HG03097 (cell line): ENCODE results near the gene TNIK.

ENCODE experiments used
- ATAC-seq: cut with Tn5 transposase; IDR thresholded peaks from one replicate; pipeline ENCODE4 v1.9.1; 2021; ENCODE audit not compliant: unreplicated experiment, low FRiP score

TNIK gene

GRCh38 chr3:171066206-171066605 lies 394.0 kb downstream of the TNIK start:
- ATAC-seq, result no peak

- ATAC-seq, result no peak
Observed at GRCh38 chr3:171065732-171066131, 394.5 kb downstream of the TNIK start.

GRCh38 chr3:171064461-171064860 lies 395.7 kb downstream of the TNIK start:
- ATAC-seq, result no peak

GRCh38 chr3:171061749-171062148 lies 398.5 kb downstream of the TNIK start:
- no peak for ATAC-seq

DNA sequence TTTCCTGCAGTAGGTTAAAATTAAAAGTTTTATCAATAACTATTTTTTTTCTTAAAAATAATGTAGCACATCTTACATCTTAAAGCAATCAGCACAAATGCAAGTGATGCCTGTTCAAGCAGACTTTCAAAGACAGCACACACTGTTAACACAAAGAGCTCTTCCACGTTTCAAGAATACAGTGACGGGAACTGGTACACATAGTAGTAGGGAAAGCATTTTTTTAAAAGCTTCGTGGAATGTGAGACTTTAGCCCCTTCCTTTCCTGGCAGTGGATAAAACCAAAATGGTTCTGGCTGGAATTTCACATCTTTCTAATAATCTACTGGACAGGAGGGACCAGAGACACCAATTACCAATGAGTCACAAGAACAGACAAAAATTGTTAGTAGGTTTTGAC lies 400.2 kb downstream of the TNIK start:
- ATAC-seq, result no peak

GRCh38 chr3:171058873-171059603 lies 401.2 kb downstream of the TNIK start:
- ATAC-seq, result no peak

GRCh38 chr3:171058058-171058457 lies 402.1 kb downstream of the TNIK start:
- ATAC-seq, result no peak

- no peak for ATAC-seq
Observed at GRCh38 chr3:171057072-171057471, 403.1 kb downstream of the TNIK start.

DNA sequence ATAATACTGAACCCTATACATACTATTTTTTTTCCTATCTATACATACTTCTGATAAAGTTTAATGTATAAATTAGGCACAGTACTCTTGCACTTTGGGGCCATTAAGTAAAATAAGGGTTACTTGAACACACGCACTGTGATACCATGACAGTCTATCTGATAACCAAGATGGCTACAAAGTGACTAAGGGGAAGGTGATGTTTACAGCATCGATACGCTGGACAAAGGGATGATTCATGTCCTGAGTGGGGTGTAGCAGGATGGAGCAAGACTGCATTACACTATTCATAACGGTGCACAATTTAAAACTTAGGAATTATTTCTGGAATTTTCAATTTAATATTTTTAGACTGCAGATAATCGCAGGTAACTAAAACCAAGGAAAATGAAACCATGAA lies 403.7 kb downstream of the TNIK start:
- ATAC-seq, result no peak

- no peak for ATAC-seq
Observed at GRCh38 chr3:171055336-171056178, 404.6 kb downstream of the TNIK start.

DNA sequence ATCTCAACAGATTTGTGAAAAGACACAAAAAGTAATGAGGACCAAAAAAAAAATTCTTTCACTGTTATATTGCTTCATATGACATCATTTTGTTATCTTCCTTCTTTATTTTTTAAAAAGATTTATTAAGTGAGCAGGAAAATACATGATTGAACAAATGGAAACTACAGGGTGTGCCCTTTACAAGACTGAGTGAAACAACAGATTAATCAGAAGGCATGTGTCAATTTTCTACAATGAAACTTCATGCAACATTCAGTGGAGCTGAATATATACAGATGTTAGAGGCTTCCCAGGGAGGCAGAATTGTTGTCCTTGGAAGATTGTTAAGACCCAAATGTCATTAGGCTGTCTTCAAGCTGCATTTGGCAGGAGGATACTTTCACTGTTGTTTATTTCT lies 405.3 kb downstream of the TNIK start:
- ATAC-seq, result no peak

GRCh38 chr3:171054231-171054630 lies 406.0 kb downstream of the TNIK start:
- ATAC-seq, result no peak

GRCh38 chr3:171049861-171050444 lies 410.3 kb downstream of the TNIK start:
- peak; percentile 89 for ATAC-seq

DNA sequence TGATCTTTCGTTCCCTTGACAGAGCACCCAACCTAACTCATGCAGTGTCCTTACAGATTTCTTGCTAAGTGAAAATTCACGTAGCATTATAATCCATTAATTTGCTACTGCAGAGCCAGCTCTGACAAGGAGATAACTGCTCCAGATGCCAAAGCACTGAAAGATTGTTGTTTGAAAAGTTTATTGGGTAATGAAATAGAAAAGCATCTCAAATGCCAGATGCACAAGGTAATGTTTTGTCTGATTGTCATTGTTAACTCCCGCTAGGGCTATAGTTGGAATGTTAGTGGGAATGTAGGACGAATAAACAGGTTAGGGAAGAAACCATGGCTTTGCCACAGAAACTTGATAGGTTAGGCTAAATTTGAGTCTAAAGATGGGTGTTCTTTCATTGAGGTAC lies 413.4 kb downstream of the TNIK start:
- ATAC-seq, result no peak

- ATAC-seq, result no peak
Observed at GRCh38 chr3:171044835-171045793, 415.1 kb downstream of the TNIK start.

DNA sequence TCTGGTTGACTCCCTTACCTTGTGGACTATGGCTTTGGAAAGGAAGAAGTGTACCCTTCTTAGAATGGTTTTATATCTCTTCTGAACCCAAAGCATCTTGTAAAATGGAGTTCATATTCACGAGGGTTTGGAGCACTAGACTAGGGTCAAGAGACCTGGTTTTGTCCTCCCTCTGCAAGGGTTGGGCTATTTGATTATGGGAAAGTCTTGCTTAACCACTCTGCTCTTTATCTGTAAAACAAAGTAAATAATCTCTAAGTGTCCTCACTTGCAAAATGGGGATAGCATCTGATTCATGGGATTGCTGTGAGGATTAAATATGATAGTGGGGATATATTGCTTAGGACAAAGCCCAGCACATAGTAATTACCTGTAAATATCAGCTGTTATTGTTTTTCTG lies 415.8 kb downstream of the TNIK start:
- ATAC-seq, result no peak

DNA sequence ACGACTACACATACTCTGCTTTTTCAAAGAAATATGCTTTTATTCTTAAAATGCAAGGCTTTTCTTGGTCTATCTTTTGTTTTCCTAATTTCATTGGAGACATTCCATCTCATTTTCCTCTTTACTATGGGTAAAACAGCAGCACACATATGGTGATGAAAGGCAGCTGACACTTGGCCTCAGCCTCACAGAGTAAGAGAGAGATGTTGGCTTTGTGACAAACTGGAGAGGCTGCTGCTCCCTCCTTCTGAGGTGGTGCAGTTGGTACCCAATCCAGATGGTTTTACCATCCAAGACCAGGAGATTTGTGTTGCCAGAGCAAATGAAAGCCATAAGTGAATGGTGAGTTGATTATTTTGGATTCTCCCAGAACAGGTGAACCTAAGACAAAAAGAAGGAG lies 420.5 kb downstream of the TNIK start:
- no peak for ATAC-seq

- ATAC-seq, result no peak
Observed at GRCh38 chr3:171038342-171038741, 421.9 kb downstream of the TNIK start.

- ATAC-seq, result no peak
Observed at GRCh38 chr3:171028779-171029232, 431.4 kb downstream of the TNIK start.

- peak; percentile 70 for ATAC-seq
Observed at GRCh38 chr3:171028025-171028778, 432.0 kb downstream of the TNIK start.
